ENCODE measurements around the gene ARID1A.

ARID1A gene

GRCh38 chr1:26811708-26812107 lies 115.9 kb downstream of the ARID1A start:
- no peaks in the 10 kb centered on the region for H3K27me3 ChIP-seq (ENCODE audit: insufficient read depth, low read length)
- no peak overlapping the region for H3K4me3 ChIP-seq (ENCODE audit: low read depth, low read length, poor library complexity, severe bottlenecking)
- H2AFZ ChIP-seq (ENCODE audit: low read length) = no peak overlapping the region
- no peak overlapping the region for H3K9ac ChIP-seq (ENCODE audit: low read length)
- no peaks in the 10 kb centered on the region for H3K79me2 ChIP-seq (ENCODE audit: insufficient read depth, low read length)
- H3K4me1 ChIP-seq (ENCODE audit: insufficient read depth, low read length, severe bottlenecking) = no peaks in the 10 kb centered on the region
- no peaks in the 10 kb centered on the region for H3K9me2 ChIP-seq (ENCODE audit: low read depth, low read length)
- no peak overlapping the region for H3K4me2 ChIP-seq (ENCODE audit: low read length)
- H3K9me3 ChIP-seq (ENCODE audit: low read length) = no peaks in the 10 kb centered on the region; the same call in 1 of the 2 replicates
- H3K36me3 ChIP-seq (ENCODE audit: insufficient read depth, low read length) = no peaks in the 10 kb centered on the region
- TF ChIP-seq, protein P1, sequence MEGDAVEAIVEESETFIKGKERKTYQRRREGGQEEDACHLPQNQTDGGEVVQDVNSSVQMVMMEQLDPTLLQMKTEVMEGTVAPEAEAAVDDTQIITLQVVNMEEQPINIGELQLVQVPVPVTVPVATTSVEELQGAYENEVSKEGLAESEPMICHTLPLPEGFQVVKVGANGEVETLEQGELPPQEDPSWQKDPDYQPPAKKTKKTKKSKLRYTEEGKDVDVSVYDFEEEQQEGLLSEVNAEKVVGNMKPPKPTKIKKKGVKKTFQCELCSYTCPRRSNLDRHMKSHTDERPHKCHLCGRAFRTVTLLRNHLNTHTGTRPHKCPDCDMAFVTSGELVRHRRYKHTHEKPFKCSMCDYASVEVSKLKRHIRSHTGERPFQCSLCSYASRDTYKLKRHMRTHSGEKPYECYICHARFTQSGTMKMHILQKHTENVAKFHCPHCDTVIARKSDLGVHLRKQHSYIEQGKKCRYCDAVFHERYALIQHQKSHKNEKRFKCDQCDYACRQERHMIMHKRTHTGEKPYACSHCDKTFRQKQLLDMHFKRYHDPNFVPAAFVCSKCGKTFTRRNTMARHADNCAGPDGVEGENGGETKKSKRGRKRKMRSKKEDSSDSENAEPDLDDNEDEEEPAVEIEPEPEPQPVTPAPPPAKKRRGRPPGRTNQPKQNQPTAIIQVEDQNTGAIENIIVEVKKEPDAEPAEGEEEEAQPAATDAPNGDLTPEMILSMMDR (IDR thresholded peaks at IDR 0.05; ENCODE audit: low read length) = no peak
- no peak for TF ChIP-seq EZH2 (IDR thresholded peaks at IDR 0.05; ENCODE audit: borderline replicate concordance, low read length)
- no peaks in the 10 kb centered on the region for H4K20me1 ChIP-seq (ENCODE audit: insufficient read depth, low read length)
- H3K27ac ChIP-seq (ENCODE audit: low read depth, low read length, poor library complexity, severe bottlenecking) = no peak overlapping the region
- no peaks in the 10 kb centered on the region for H3F3A ChIP-seq (ENCODE audit: insufficient read depth, low read length)

DNA sequence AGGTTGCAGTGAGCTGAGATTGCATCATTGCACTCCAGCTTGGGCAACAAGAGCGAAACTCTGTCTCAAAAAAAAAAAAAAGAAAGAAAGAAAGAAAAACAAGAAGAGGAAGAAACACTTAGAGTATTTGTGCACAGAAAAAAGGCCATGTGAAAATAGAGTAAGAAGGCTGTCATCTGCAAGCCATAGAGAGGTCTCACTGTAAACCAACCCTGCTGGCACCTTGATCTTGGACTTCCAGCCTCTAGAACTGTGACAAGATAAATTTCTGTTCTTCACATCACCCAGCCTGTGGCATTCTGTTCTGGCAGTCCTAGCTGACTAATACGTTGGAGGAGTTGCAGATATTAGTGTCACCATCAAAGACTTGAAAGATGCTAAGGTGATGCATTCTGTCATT lies 118.6 kb downstream of the ARID1A start:
- Histone ChIP-seq H4K20me1 (ENCODE audit: insufficient read depth, low read length) (no peaks in the 10 kb centered on the region), H3K27me3 (ENCODE audit: insufficient read depth, low read length) (no peaks in the 10 kb centered on the region), H3K36me3 (ENCODE audit: insufficient read depth, low read length) (no peaks in the 10 kb centered on the region), H3K9me2 (ENCODE audit: low read depth, low read length) (no peaks in the 10 kb centered on the region), H3K9me3 (ENCODE audit: low read length) (no peaks in the 10 kb centered on the region; the same call in 1 of the 2 replicates), H3K4me1 (ENCODE audit: insufficient read depth, low read length, severe bottlenecking) (no peaks in the 10 kb centered on the region), H3K27ac (ENCODE audit: low read depth, low read length, poor library complexity, severe bottlenecking) (no peak overlapping the region), H3K4me3 (ENCODE audit: low read depth, low read length, poor library complexity, severe bottlenecking) (no peak overlapping the region), H3K4me2 (ENCODE audit: low read length) (no peak overlapping the region), H3K9ac (ENCODE audit: low read length) (no peak overlapping the region), H2AFZ (ENCODE audit: low read length) (no peak overlapping the region), H3F3A (ENCODE audit: insufficient read depth, low read length) (no peaks in the 10 kb centered on the region), H3K79me2 (ENCODE audit: insufficient read depth, low read length) (no peaks in the 10 kb centered on the region)
- TF ChIP-seq EZH2 (IDR thresholded peaks at IDR 0.05; ENCODE audit: borderline replicate concordance, low read length) = no peak
- TF ChIP-seq, protein P1 (IDR thresholded peaks at IDR 0.05; ENCODE audit: low read length) = no peak

- no peak overlapping the region for H3K9ac ChIP-seq (ENCODE audit: low read length)
- no peak overlapping the region for H3K27ac ChIP-seq (ENCODE audit: low read depth, low read length, poor library complexity, severe bottlenecking)
- no peaks in the 10 kb centered on the region; the same call in 1 of the 2 replicates for H3K9me3 ChIP-seq (ENCODE audit: low read length)
- no peak for TF ChIP-seq EZH2 (IDR thresholded peaks at IDR 0.05; ENCODE audit: borderline replicate concordance, low read length)
- TF ChIP-seq, protein P1 (IDR thresholded peaks at IDR 0.05; ENCODE audit: low read length) = no peak
- no peak overlapping the region for H3K4me3 ChIP-seq (ENCODE audit: low read depth, low read length, poor library complexity, severe bottlenecking)
- H3K27me3 ChIP-seq (ENCODE audit: insufficient read depth, low read length) = no peaks in the 10 kb centered on the region
- H3F3A ChIP-seq (ENCODE audit: insufficient read depth, low read length) = no peaks in the 10 kb centered on the region
- no peak overlapping the region for H3K4me2 ChIP-seq (ENCODE audit: low read length)
- no peaks in the 10 kb centered on the region for H4K20me1 ChIP-seq (ENCODE audit: insufficient read depth, low read length)
- no peaks in the 10 kb centered on the region for H3K36me3 ChIP-seq (ENCODE audit: insufficient read depth, low read length)
- H3K9me2 ChIP-seq (ENCODE audit: low read depth, low read length) = no peaks in the 10 kb centered on the region
- H3K4me1 ChIP-seq (ENCODE audit: insufficient read depth, low read length, severe bottlenecking) = no peaks in the 10 kb centered on the region
- no peaks in the 10 kb centered on the region for H3K79me2 ChIP-seq (ENCODE audit: insufficient read depth, low read length)
- no peak overlapping the region for H2AFZ ChIP-seq (ENCODE audit: low read length)
These were observed 119.1 kb downstream of the ARID1A start for GRCh38 chr1:26814893-26815292.

Measured in OCI-LY1 (cell line).